CD4-positive, alpha-beta T cell (primary cell): ENCODE measurements around the gene SRMS. TPM values are rescaled to one million over a fixed set of nuclear protein-coding genes. Genes with fewer than 3 reads are reported as not detected.

ENCODE experiments used
- ATAC-seq: fragments of 200-7000 bp; cut with Tn5 transposase; one replicate; pipeline ENCODE4 v1.10.0; 2022; ENCODE audit warnings: mild to moderate bottlenecking; ENCODE audit not compliant: poor library complexity
- CTCF ChIA-PET: fragments of 350-600 bp; sonication (Branson Sonifier 250); formaldehyde crosslinking; loops from one replicate; lab custom pipeline; 2021; ENCODE audit warnings: antibody characterized with exemption, inconsistent platforms; lab: Charles Lee
- POLR2A ChIA-PET: fragments of 350-600 bp; sonication (Branson Sonifier 250); formaldehyde crosslinking; loops from one replicate; lab custom pipeline; 2021; ENCODE audit warnings: antibody characterized with exemption, inconsistent platforms; lab: Charles Lee
- DNase-seq, 14 experiments: peaks; one replicate each; pipeline ENCODE4 v3.0.0-alpha.2; 2013 to 2020; ENCODE audit warnings: mixed read lengths in 2 of 14
- H3K27ac ChIP-seq, 2 donors: one replicate each; pipeline versions ENCODE4 v1.5.1 to v1.7.0; 2013; ENCODE audit warnings: low read length in 2 of 2, low read depth in 1 of 2, mild to moderate bottlenecking in 1 of 2
- H3K27me3 ChIP-seq, 2 experiments: 1 replicate in 1 of 2; 2 replicates in 1 of 2; pipeline versions ENCODE4 v1.6.1 to v1.7.0; 2013; ENCODE audit warnings: low read length in 2 of 2, control low read depth in 1 of 2, mild to moderate bottlenecking in 1 of 2, moderate library complexity in 1 of 2; ENCODE audit not compliant: insufficient read depth in 2 of 2, control insufficient read depth in 1 of 2
- H3K36me3 ChIP-seq: one replicate; pipeline ENCODE4 v1.6.1; 2013; ENCODE audit warnings: low read length, control low read depth; ENCODE audit not compliant: insufficient read depth
- H3K4me1 ChIP-seq: one replicate; pipeline ENCODE4 v1.6.1; 2013; ENCODE audit warnings: low read length, control low read depth; ENCODE audit not compliant: insufficient read depth
- H3K4me3 ChIP-seq: one replicate; pipeline ENCODE4 v1.5.1; 2013; ENCODE audit warnings: mild to moderate bottlenecking, low read length, moderate library complexity
- H3K9me3 ChIP-seq, 2 experiments: 1 replicate in 1 of 2; 2 replicates in 1 of 2; pipeline versions ENCODE4 v1.6.1 to v1.7.0; 2013; ENCODE audit warnings: low read length in 2 of 2, mild to moderate bottlenecking in 2 of 2, control low read depth in 1 of 2, moderate library complexity in 1 of 2; ENCODE audit not compliant: control insufficient read depth in 1 of 2, insufficient read depth in 1 of 2
- H3K27ac Mint-ChIP-seq: one replicate; pipeline ENCODE4 v1.8.0; 2020; ENCODE audit warnings: mixed read lengths
- H3K27me3 Mint-ChIP-seq: one replicate; pipeline ENCODE4 v1.8.0; 2021; ENCODE audit warnings: mixed read lengths
- H3K36me3 Mint-ChIP-seq: one replicate; pipeline ENCODE4 v1.8.0; 2021; ENCODE audit warnings: low read depth, mixed read lengths
- H3K4me1 Mint-ChIP-seq: one replicate; pipeline ENCODE4 v1.8.0; 2021; ENCODE audit warnings: low read depth, mixed read lengths
- H3K4me3 Mint-ChIP-seq: one replicate; pipeline ENCODE4 v1.8.0; 2020; ENCODE audit warnings: mild to moderate bottlenecking, mixed read lengths
- H3K9me3 Mint-ChIP-seq: one replicate; pipeline ENCODE4 v1.8.0; 2020; ENCODE audit warnings: mixed read lengths
- CTCF ChIP-seq: fragments of 200-600 bp; IDR thresholded peaks from one replicate; pipeline ENCODE4 v1.8.0; 2022; ENCODE audit warnings: antibody characterized with exemption, mild to moderate bottlenecking
- intact Hi-C, 2 experiments: fragments of 100-400 bp; cut with DNase I in 1 of 2; cut with micrococcal nuclease in 1 of 2; formaldehyde crosslinking; loops; one replicate each; pipeline versions ENCODE4 v1.15.1 to v1.9.0; 2023 to 2025; cut with DNase I, micrococcal nuclease
- total RNA-seq, 174 experiments: library from RNA in 2 of 174; stranded (reverse) in 2 of 174; gene quantifications; one replicate each; pipeline ENCODE4 v1.2.3 and lab custom pipeline; 2021 to 2026

Gene SRMS
- total RNA-seq, 2 experiments from 2014 or later: not detected

- CTCF ChIA-PET: interaction anchor here (1.0 to 2.4 kb wide), 4 partner anchors 17 to 518 kb away, joined by 3 to 18 read pairs (median 6); partner anchors contain the start of gene PTK6
- no peaks in the 10 kb centered on the region for H3K27me3 Mint-ChIP-seq
Observed at GRCh38 chr20:63520504-63520933, 27.0 kb downstream of the SRMS start, which contains the start of gene PPDPF. TSS of gene PPDPF (plus strand) at chr20:63520765. CDS start at chr20:63521309, 544 bp downstream.

GRCh38 chr20:63519668-63520503, 27.7 kb downstream of the SRMS start:
- ChIA-PET CTCF (interaction anchor here (1.0 to 2.4 kb wide), 5 partner anchors 18 to 518 kb away, joined by 3 to 18 read pairs (median 4); partner anchors contain the start of gene PTK6), POLR2A (interaction anchor here (0.6 to 4.0 kb wide), 16 partner anchors 10 to 736 kb away, joined by 3 to 71 read pairs (median 8); partner anchors contain the start of genes LKAAEAR1, PCMTD2, PRPF6 and PTK6)
- Histone ChIP-seq H3K4me1 (peaks cover 29% of the 10 kb centered on the region), H3K9me3 (peaks cover 0 to 13% of the 10 kb centered on the region in 2 experiments), H3K4me3 (peak overlapping the region; percentile 64), H3K36me3 (peaks cover 23% of the 10 kb centered on the region), H3K27ac (peak overlapping the region in 1 of 2 donors; percentile 35), H3K27me3 (no peaks in the 10 kb centered on the region)
- H3K4me3 Mint-ChIP-seq: peak overlapping the region; percentile 83
- DNase-seq: peak; percentile 43 to 81 (median 64)
- peaks cover 26% of the 10 kb centered on the region for H3K36me3 Mint-ChIP-seq
- no peaks in the 10 kb centered on the region for H3K27me3 Mint-ChIP-seq
- H3K4me1 Mint-ChIP-seq: peaks cover 13% of the 10 kb centered on the region
- H3K9me3 Mint-ChIP-seq: peaks cover 3% of the 10 kb centered on the region
- peak; percentile 36 for TF ChIP-seq CTCF
- H3K27ac Mint-ChIP-seq: peak overlapping the region; percentile 69
- intact Hi-C loops: loop anchor here (1.0 to 5.0 kb wide), 4 partner anchors 17 to 132 kb away; partner anchors contain the start of genes PTK6 (in 1 of the 2) and STMN3 (in 1 of the 2)
- peak; percentile 37 for ATAC-seq

More at GRCh38 chr20:63520504-63520933, 27.0 kb downstream of the SRMS start, which contains the start of gene PPDPF:
- Histone ChIP-seq H3K9me3 (peaks cover 0 to 12% of the 10 kb centered on the region in 2 experiments), H3K27ac (peak within 1 kb of the TSS in 1 of 2 donors; percentile 35), H3K27me3 (no peaks in the 10 kb centered on the region), H3K4me3 (peak within 1 kb of the TSS; percentile 65), H3K4me1 (peaks cover 29% of the 10 kb centered on the region), H3K36me3 (peaks cover 23% of the 10 kb centered on the region)
- H3K4me1 Mint-ChIP-seq: peaks cover 13% of the 10 kb centered on the region
- TF ChIP-seq CTCF: no peak
- ATAC-seq (peak; percentile 80), DNase-seq (peak; percentile 75 to 95 (median 84))
- intact Hi-C loops: loop anchor here in 1 of 2 experiments (1.0 to 5.0 kb wide), 3 partner anchors 16 to 132 kb away; partner anchors contain the start of genes PTK6 and STMN3
- POLR2A ChIA-PET: interaction anchor here (0.6 to 4.0 kb wide), 33 partner anchors 10 to 735 kb away, joined by 3 to 71 read pairs (median 4); partner anchors contain the start of genes ARFRP1, GMEB2, HELZ2 and LIME1
- peaks cover 29% of the 10 kb centered on the region for H3K36me3 Mint-ChIP-seq
- H3K9me3 Mint-ChIP-seq: peaks cover 3% of the 10 kb centered on the region
- peak within 1 kb of the TSS; percentile 88 for H3K4me3 Mint-ChIP-seq
- H3K27ac Mint-ChIP-seq: peak within 1 kb of the TSS; percentile 69
